Measurements from ENCODE around the gene ZNF888. TPM values are rescaled to one million over a fixed set of nuclear protein-coding genes. Genes with fewer than 3 reads are reported as not detected.

The ZNF888 gene
- total RNA-seq, 1 experiment from 2014 or later, result 4.6 TPM

- TF ChIP-seq EZH2 (IDR thresholded peaks at IDR 0.05; ENCODE audit: borderline replicate concordance, low read depth, low read length, poor library complexity, severe bottlenecking), result no peak
- Histone ChIP-seq H3K4me1 (ENCODE audit: insufficient read depth, low read length, poor library complexity, severe bottlenecking) (no peaks in the 10 kb centered on the region), H3K36me3 (ENCODE audit: insufficient read depth, low read length, poor library complexity, severe bottlenecking) (peaks cover 20% of the 10 kb centered on the region), H3K27ac (ENCODE audit: low read depth, low read length, poor library complexity, severe bottlenecking) (no peak overlapping the region), H3K4me3 (ENCODE audit: low read depth, low read length, poor library complexity, severe bottlenecking) (no peak overlapping the region), H3K9me3 (ENCODE audit: low read depth, low read length, poor library complexity, severe bottlenecking) (peaks cover 47% of the 10 kb centered on the region), H3K27me3 (replicated peaks; ENCODE audit: insufficient read depth, low read depth, low read length, poor library complexity) (no peaks in the 10 kb centered on the region)
- POLR2A ChIA-PET (ENCODE audit: low non-redundant PET), result no interaction called here
- no peak for DNase-seq (ENCODE audit: low spot score)
- BruUV-seq (replicated peaks), result no TSS peak
- CTCF ChIA-PET, result no interaction called here
- intact Hi-C loops (cut with micrococcal nuclease; ENCODE audit: unreplicated experiment), result no loop called here
Observed at GRCh38 chr19:52957591-52957990, 34.4 kb upstream of the ZNF888 start.

DNA sequence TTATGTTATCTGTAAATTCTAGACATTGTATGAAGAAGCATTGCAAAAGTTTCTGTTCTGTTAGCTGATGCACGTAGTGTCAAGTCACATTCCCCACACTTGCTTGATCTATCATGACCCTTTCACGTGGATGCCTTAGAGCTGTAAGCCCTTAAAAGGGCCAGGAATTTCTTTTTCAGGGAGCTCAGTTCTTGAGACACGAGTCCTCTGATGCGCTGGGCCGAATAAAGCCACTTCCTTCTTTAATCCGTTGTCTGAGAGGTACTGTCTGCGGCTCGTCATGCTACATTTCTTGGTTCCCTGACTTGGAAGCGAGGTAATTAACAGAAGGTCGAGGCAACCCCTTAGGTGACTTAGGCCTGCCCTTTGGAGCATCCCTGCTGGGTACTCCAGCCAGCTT lies 33.7 kb upstream of the ZNF888 start:
- Histone ChIP-seq H3K27me3 (replicated peaks; ENCODE audit: insufficient read depth, low read depth, low read length, poor library complexity) (no peaks in the 10 kb centered on the region), H3K27ac (ENCODE audit: low read depth, low read length, poor library complexity, severe bottlenecking) (no peak overlapping the region), H3K4me1 (ENCODE audit: insufficient read depth, low read length, poor library complexity, severe bottlenecking) (no peaks in the 10 kb centered on the region), H3K4me3 (ENCODE audit: low read depth, low read length, poor library complexity, severe bottlenecking) (no peak overlapping the region), H3K9me3 (ENCODE audit: low read depth, low read length, poor library complexity, severe bottlenecking) (peaks cover 52% of the 10 kb centered on the region), H3K36me3 (ENCODE audit: insufficient read depth, low read length, poor library complexity, severe bottlenecking) (peaks cover 26% of the 10 kb centered on the region)
- POLR2A ChIA-PET (ENCODE audit: low non-redundant PET), result no interaction called here
- DNase-seq (ENCODE audit: low spot score), result no peak
- BruUV-seq (replicated peaks), result no TSS peak
- TF ChIP-seq EZH2 (IDR thresholded peaks at IDR 0.05; ENCODE audit: borderline replicate concordance, low read depth, low read length, poor library complexity, severe bottlenecking), result no peak
- TF ChIP-seq, protein P1, sequence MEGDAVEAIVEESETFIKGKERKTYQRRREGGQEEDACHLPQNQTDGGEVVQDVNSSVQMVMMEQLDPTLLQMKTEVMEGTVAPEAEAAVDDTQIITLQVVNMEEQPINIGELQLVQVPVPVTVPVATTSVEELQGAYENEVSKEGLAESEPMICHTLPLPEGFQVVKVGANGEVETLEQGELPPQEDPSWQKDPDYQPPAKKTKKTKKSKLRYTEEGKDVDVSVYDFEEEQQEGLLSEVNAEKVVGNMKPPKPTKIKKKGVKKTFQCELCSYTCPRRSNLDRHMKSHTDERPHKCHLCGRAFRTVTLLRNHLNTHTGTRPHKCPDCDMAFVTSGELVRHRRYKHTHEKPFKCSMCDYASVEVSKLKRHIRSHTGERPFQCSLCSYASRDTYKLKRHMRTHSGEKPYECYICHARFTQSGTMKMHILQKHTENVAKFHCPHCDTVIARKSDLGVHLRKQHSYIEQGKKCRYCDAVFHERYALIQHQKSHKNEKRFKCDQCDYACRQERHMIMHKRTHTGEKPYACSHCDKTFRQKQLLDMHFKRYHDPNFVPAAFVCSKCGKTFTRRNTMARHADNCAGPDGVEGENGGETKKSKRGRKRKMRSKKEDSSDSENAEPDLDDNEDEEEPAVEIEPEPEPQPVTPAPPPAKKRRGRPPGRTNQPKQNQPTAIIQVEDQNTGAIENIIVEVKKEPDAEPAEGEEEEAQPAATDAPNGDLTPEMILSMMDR (conservative IDR thresholded peaks at IDR 0.05; ENCODE audit: low read depth, low read length), result no peak
- intact Hi-C loops (cut with micrococcal nuclease; ENCODE audit: unreplicated experiment), result no loop called here
- CTCF ChIA-PET, result no interaction called here

DNA sequence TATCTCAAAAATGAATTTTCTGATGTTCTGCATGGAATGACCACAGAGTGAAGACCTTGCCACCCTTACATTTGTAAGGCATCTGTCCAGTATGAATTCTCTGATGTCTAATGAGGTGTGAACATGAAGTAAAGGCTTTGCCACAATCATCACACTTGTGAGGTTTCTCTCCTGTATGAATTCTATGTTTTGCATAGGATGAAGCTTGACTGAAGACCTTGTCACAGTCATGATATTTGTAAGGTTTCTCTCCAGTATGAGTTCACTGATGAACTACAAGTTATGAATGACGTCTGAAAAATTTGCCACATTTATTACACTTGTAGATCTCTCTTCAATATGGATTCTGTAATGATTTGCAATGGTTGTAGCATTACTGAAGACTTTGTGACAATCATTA lies 26.2 kb upstream of the ZNF888 start:
- Histone ChIP-seq H3K9me3 (ENCODE audit: low read depth, low read length, poor library complexity, severe bottlenecking) (peaks cover 47% of the 10 kb centered on the region), H3K36me3 (ENCODE audit: insufficient read depth, low read length, poor library complexity, severe bottlenecking) (peaks cover 40% of the 10 kb centered on the region), H3K4me1 (ENCODE audit: insufficient read depth, low read length, poor library complexity, severe bottlenecking) (no peaks in the 10 kb centered on the region), H3K27me3 (replicated peaks; ENCODE audit: insufficient read depth, low read depth, low read length, poor library complexity) (no peaks in the 10 kb centered on the region), H3K27ac (ENCODE audit: low read depth, low read length, poor library complexity, severe bottlenecking) (no peak overlapping the region), H3K4me3 (ENCODE audit: low read depth, low read length, poor library complexity, severe bottlenecking) (no peak overlapping the region)
- no TSS peak for BruUV-seq (replicated peaks)
- intact Hi-C loops (cut with micrococcal nuclease; ENCODE audit: unreplicated experiment), result no loop called here
- TF ChIP-seq, protein P1 (conservative IDR thresholded peaks at IDR 0.05; ENCODE audit: low read depth, low read length), result no peak
- TF ChIP-seq EZH2 (IDR thresholded peaks at IDR 0.05; ENCODE audit: borderline replicate concordance, low read depth, low read length, poor library complexity, severe bottlenecking), result no peak
- CTCF ChIA-PET, result no interaction called here
- DNase-seq (ENCODE audit: low spot score), result no peak
- POLR2A ChIA-PET (ENCODE audit: low non-redundant PET), result interaction anchor here (0.5 kb wide), 1 partner anchor 239 kb away, joined by 3 read pairs; no protein-coding TSS in a partner anchor

GRCh38 chr19:52948025-52948770 lies 25.0 kb upstream of the ZNF888 start:
- ChIA-PET CTCF (no interaction called here), POLR2A (ENCODE audit: low non-redundant PET) (no interaction called here)
- BruUV-seq (replicated peaks), result no TSS peak
- H3K4me1 ChIP-seq (ENCODE audit: insufficient read depth, low read length, poor library complexity, severe bottlenecking), result no peaks in the 10 kb centered on the region
- H3K27ac ChIP-seq (ENCODE audit: low read depth, low read length, poor library complexity, severe bottlenecking), result no peak overlapping the region
- H3K9me3 ChIP-seq (ENCODE audit: low read depth, low read length, poor library complexity, severe bottlenecking), result peaks cover 47% of the 10 kb centered on the region
- intact Hi-C loops (cut with micrococcal nuclease; ENCODE audit: unreplicated experiment), result no loop called here
- H3K4me3 ChIP-seq (ENCODE audit: low read depth, low read length, poor library complexity, severe bottlenecking), result no peak overlapping the region
- no peak for DNase-seq (ENCODE audit: low spot score)
- TF ChIP-seq, protein P1 (conservative IDR thresholded peaks at IDR 0.05; ENCODE audit: low read depth, low read length), result no peak
- TF ChIP-seq EZH2 (IDR thresholded peaks at IDR 0.05; ENCODE audit: borderline replicate concordance, low read depth, low read length, poor library complexity, severe bottlenecking), result no peak
- H3K27me3 ChIP-seq (replicated peaks; ENCODE audit: insufficient read depth, low read depth, low read length, poor library complexity), result no peaks in the 10 kb centered on the region
- H3K36me3 ChIP-seq (ENCODE audit: insufficient read depth, low read length, poor library complexity, severe bottlenecking), result peaks cover 33% of the 10 kb centered on the region

All from A673 (cell line).